CD4-positive, alpha-beta T cell treated with Interleukin-21 for 1 hour (primary cell): ENCODE results near the gene GPSM3.
"Not testable (repeated sequence)": the region's sequence is repeated elsewhere in the genome, so short reads cannot be mapped to it uniquely, and the experiment has no call there.

Experiments
- DNase-seq: peaks from one replicate; pipeline ENCODE4 v3.0.0-alpha.2; 2020

The GPSM3 gene

DNA sequence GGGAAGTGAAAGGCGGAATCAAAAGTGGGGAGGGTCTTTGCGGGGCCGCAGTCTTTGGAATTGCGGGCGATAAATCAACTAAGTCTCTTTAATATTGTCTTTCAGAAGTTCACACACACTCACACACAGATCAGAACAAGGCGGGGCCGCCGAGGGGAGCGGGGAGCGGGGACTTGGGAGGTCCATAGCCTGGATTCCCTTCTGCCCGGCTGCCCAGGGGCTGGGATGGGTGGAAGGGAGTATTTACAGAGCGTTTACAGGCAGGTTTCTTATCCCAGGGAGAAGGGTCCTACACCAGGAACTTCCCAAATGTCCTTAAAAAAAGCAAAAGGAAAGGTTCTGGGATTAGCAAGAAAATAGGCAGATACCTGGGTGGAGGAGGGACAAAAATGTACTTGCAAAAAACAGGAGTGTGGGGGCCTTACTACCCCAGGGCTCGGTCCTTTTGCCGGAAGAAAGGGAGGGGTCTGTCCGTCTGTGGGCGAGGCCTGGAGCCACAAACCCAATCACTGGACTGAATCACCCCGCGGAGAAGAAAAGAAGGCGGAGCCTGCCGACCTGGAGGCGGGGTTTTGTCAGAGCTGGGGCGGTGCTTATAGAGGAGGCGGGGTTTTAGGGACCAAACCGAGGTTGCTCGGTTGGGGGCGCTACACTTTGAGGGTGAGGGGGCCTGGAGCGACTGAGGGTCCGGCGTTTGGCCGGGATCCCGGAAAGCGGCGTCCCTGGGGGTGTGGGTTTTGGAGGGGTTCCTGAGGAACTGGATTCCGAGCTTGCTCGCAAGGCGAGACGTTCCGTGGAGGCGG lies 44.0 kb downstream of the GPSM3 start:
- peak; percentile 76 for DNase-seq

DNA sequence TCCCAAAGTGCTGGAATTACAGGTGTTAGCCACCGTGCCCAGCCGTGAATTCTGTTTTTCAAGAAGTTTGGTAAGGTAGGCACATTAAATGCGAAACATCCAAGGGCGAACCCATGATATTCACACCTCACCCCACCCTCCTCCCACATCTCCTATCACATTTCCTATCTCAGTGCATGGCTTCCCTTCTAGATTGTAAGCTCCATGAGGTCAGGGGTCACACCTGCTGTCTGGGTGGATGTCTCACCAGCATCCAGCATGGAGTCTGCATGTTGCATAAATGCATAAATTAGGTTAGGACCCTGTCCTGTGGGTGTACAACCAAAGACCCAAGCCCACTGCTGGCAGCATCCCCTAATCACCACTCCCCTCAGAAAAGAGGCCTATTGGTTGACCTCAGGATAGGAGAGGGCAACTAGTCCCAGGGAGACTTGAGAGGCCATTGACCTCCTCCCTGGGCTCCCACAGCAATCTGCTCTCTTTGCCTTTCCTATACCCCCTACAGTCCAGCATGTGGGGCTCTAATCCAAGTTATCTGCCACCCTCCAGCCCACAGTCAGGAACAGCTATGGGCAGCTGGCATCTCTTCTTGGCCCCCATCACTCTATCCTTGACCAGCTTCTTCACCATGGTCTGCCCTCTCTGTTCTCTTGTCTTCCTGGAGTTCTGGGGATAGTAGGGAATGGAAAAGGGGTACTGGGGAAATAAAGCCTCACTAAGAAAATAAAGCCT lies 44.9 kb downstream of the GPSM3 start:
- DNase-seq: no peak

DNA sequence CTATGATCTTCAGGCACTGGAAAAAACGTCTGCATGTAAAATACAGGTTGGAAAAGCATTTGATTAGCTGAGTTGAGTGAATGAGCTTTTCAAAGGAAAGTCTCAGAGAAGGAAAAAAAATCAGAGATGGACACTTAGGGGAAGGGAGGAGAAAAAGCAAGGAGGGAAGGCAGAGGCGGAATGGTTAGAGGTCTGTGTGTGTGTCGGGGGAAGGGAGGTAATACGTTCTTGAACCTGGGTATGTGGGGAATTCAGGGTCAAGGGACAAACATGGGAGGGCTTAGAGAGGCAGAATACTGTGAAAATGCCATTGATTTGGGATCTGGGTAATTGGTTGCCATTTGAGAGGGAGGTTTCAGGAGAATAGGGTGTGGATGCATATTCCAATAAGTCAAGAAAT lies 45.8 kb downstream of the GPSM3 start:
- DNase-seq: no peak

DNA sequence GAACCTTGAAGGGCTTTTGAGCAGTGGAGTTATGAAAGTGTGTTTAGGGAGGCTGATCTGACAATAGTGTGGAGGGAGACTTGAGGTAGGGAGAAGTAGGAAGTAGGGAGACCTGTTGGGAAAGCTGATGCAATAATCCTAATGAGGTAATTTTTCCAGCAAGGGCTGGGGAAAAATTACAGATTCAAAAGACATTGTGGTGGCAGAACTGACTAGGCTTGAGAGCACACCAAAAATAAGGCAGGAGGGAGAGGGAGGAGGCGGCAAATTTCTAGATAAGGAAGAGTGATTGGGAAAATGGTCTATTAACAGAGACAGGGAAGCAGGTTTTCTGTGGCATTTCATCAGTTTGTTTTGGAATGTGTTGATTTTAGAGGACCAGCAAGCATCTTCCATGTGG lies 46.2 kb downstream of the GPSM3 start:
- DNase-seq: no peak

DNA sequence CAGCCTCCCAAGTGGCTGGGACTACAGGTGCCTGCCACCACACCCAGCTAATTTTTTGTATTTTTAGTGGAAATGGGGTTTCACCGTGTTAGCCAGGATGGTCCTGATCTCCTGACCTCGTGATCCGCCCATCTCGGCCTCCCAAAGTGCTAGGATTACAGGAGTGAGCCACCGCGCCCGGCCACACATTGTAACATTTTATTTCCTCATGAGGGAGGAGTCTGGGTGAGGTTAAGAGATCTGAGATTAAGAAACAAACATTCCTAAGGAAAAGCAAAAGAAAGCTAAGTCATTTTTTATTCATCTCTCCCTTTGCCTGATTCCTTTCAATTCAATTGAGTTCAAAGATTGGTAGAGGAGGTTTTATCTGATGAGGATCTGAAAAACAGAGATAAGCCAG lies 48.2 kb downstream of the GPSM3 start:
- DNase-seq: not testable (repeated sequence)
